MG63 (cell line): Measurements from ENCODE around the gene TMEM125. TPM values are rescaled to one million over a fixed set of nuclear protein-coding genes. Genes with fewer than 3 reads are reported as not detected.

Experiments
- DNase-seq: peaks from one replicate; pipeline ENCODE4 v3.0.0-alpha.2; 2020
- H3K27me3 ChIP-seq: fragments of 250-450 bp; sonication (Bioruptor Pico); 2 replicates; pipeline ENCODE4 v1.5.1; 2020; ENCODE audit warnings: mild to moderate bottlenecking, moderate library complexity
- H3K36me3 ChIP-seq: fragments of 250-450 bp; sonication (Bioruptor Pico); 2 replicates; pipeline ENCODE4 v1.5.1; 2020; ENCODE audit warnings: mild to moderate bottlenecking, moderate library complexity
- H3K4me3 ChIP-seq: fragments of 250-450 bp; sonication (Bioruptor Pico); 2 replicates; pipeline ENCODE4 v1.5.1; 2020; ENCODE audit warnings: mild to moderate bottlenecking, moderate library complexity
- H3K9me3 ChIP-seq: fragments of 250-450 bp; sonication (Bioruptor Pico); 2 replicates; pipeline ENCODE4 v1.5.1; 2020; ENCODE audit warnings: mild to moderate bottlenecking, moderate library complexity
- total RNA-seq: library from RNA; depleted of rRNA; stranded (reverse); fragments of >200 nt; shearing (Covaris generic); gene quantifications from 2 replicates; pipeline ENCODE4 v1.2.3, GENCODE V29; 2014; ENCODE audit warnings: low replicate concordance; rRNA removed

Gene TMEM125
- total RNA-seq, result not detected in 2 replicates

DNA sequence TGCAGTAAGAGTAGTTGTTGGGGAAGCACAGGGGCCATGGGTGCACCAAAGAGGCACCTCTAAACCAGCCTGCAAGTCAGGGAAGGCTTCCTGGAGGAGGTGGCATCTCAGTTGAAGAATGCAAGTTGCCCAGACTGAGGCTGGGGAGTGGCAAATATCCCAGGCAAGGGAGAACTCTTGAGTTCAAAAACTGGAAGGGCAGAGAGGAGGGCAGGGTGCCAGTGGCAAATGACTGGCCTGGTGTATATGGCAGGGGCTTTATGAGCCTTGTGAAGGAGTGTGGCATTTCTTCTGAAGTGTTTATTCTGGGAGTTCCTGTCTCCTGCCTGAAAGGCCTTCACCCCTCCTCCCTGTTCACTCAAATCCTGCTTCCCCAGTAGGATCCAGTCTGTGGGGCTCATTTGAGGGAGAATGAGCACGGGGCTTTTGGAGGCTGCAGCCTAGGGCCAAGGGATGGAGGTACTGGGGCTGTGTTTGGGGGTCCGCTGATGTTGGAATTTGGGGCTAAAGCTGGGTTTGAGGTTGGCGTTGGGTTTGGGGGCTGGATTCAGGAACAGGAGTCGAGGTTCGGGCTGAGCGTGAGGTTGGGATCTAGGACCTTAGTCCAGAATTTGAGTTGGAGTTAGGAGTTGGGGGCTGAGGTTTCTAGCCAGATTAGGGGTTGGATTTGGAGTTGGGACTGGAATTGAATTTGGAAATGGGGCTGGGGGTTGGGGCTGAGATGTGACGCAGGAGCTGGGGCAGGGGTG lies at the start of gene TMEM125:
Gene TMEM125 (plus strand): TSS at position 357 of the 749 bp plus-strand sequence. CDS start 2,740 bp downstream, outside the sequence.
- no peaks in the 10 kb centered on the region for H3K9me3 ChIP-seq
- no peak for DNase-seq
- H3K4me3 ChIP-seq, result no peak within 1 kb of the TSS
- H3K27me3 ChIP-seq, result no peaks in the 10 kb centered on the region
- H3K36me3 ChIP-seq, result no peaks in the 10 kb centered on the region

- no peak for DNase-seq
- Histone ChIP-seq H3K9me3 (no peaks in the 10 kb centered on the region), H3K27me3 (no peaks in the 10 kb centered on the region), H3K4me3 (no peak overlapping the region), H3K36me3 (no peaks in the 10 kb centered on the region)
Measured at GRCh38 chr1:43220905-43221778, 48.6 kb upstream of the TMEM125 start.

- H3K36me3 ChIP-seq, result no peaks in the 10 kb centered on the region
- H3K27me3 ChIP-seq, result no peaks in the 10 kb centered on the region
- H3K9me3 ChIP-seq, result no peaks in the 10 kb centered on the region
- H3K4me3 ChIP-seq, result no peak overlapping the region
- no peak for DNase-seq
Measured at GRCh38 chr1:43221797-43222196, 48.0 kb upstream of the TMEM125 start.

GRCh38 chr1:43222879-43223278 lies 46.9 kb upstream of the TMEM125 start:
- no peaks in the 10 kb centered on the region for H3K36me3 ChIP-seq
- no peaks in the 10 kb centered on the region for H3K27me3 ChIP-seq
- no peak for DNase-seq
- H3K9me3 ChIP-seq, result no peaks in the 10 kb centered on the region
- no peak overlapping the region for H3K4me3 ChIP-seq

- H3K4me3 ChIP-seq, result no peak overlapping the region
- no peaks in the 10 kb centered on the region for H3K36me3 ChIP-seq
- peak; percentile 12 for DNase-seq
- H3K27me3 ChIP-seq, result no peaks in the 10 kb centered on the region
- no peaks in the 10 kb centered on the region for H3K9me3 ChIP-seq
Measured at GRCh38 chr1:43225168-43225567, 44.6 kb upstream of the TMEM125 start.

DNA sequence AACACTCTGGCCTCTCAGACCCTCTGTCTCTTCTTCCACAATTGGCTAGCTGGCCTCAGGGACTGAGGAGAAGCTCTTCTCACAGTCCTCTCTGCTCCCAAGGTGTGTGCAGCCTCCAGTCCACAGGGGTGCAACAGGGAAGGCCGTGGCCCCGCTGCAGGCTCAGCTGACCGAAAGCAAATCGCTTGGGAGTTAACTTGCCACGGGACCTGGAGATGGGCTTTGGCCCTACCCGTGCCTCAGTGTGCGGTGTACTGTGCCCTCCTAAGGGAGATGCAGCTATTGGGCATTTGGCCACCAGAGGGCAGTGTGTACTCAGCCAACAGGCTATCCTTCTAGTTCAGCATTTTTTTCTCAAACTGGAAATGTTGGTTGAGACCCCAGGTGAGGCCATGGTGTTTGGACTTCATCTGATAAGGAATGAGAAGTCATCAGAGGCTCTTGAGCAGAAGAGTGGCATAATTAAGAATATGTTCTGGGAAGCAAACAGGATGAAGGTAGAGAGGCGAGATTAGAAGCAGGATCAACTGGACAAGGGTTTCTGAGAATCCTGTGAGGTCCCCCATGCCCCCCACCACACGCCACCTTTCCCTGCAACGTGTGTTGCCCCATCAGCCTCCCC lies 42.5 kb upstream of the TMEM125 start:
- Histone ChIP-seq H3K9me3 (no peaks in the 10 kb centered on the region), H3K36me3 (no peaks in the 10 kb centered on the region), H3K4me3 (no peak overlapping the region), H3K27me3 (no peaks in the 10 kb centered on the region)
- peak; percentile 62 for DNase-seq

DNA sequence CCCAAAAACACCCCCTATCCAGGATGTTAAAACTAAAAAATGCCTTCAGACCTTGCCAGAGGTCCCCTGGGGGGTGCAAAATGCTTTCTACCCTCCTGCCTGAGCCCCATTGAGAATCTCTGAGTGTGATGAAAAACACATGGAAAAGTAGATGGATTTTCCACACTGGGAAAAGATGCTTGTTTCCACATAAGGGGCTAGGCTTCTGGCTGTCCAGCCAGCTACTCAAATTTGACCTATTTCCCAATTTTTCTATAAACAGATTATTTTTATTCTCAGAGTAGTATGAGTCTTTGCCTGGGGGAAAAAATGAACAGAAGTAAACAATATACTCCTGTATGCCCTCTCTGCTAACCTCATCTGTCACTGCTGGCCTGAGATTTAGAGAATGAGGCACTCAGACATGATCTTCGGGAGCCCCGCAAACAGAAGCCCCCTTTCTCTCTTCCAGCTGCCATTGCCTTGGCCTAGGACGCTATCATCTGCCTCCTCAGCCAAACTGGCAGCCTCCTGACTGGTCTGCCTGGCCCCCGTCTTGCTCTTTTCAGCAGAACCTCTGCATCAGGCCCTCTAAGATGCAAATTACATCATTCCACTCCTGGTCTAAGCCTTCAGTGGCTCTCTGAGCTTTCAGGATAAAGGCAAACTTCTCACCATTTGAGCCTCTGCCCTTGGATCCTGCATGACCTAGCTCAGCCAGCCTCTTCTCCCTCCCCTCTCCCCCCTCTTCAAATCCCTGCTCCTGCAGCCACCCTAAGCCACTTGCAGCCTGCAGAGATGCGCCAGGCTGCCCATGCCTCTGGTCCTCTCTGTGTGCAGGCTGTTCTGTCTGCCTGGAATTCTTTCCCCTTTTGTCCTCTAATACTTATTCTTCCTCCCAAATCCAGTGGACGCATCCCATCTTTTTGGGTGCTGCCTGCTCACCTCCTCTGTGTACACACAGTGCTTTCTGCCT lies 39.7 kb upstream of the TMEM125 start:
- no peaks in the 10 kb centered on the region for H3K27me3 ChIP-seq
- DNase-seq, result no peak
- H3K36me3 ChIP-seq, result no peaks in the 10 kb centered on the region
- no peaks in the 10 kb centered on the region for H3K9me3 ChIP-seq
- no peak overlapping the region for H3K4me3 ChIP-seq

GRCh38 chr1:43232074-43232473 lies 37.7 kb upstream of the TMEM125 start:
- no peaks in the 10 kb centered on the region for H3K9me3 ChIP-seq
- no peaks in the 10 kb centered on the region for H3K27me3 ChIP-seq
- no peak overlapping the region for H3K4me3 ChIP-seq
- no peaks in the 10 kb centered on the region for H3K36me3 ChIP-seq
- DNase-seq, result peak; percentile 53

- H3K9me3 ChIP-seq, result no peaks in the 10 kb centered on the region
- no peaks in the 10 kb centered on the region for H3K27me3 ChIP-seq
- no peaks in the 10 kb centered on the region for H3K36me3 ChIP-seq
- no peak overlapping the region for H3K4me3 ChIP-seq
- DNase-seq, result no peak
Measured at GRCh38 chr1:43232482-43232881, 37.3 kb upstream of the TMEM125 start.

GRCh38 chr1:43233631-43234030 lies 36.2 kb upstream of the TMEM125 start:
- H3K36me3 ChIP-seq, result no peaks in the 10 kb centered on the region
- H3K4me3 ChIP-seq, result no peak overlapping the region
- DNase-seq, result no peak
- no peaks in the 10 kb centered on the region for H3K27me3 ChIP-seq
- no peaks in the 10 kb centered on the region for H3K9me3 ChIP-seq

GRCh38 chr1:43234267-43234666 lies 35.5 kb upstream of the TMEM125 start:
- Histone ChIP-seq H3K36me3 (no peaks in the 10 kb centered on the region), H3K27me3 (no peaks in the 10 kb centered on the region), H3K4me3 (no peak overlapping the region), H3K9me3 (no peaks in the 10 kb centered on the region)
- no peak for DNase-seq

DNA sequence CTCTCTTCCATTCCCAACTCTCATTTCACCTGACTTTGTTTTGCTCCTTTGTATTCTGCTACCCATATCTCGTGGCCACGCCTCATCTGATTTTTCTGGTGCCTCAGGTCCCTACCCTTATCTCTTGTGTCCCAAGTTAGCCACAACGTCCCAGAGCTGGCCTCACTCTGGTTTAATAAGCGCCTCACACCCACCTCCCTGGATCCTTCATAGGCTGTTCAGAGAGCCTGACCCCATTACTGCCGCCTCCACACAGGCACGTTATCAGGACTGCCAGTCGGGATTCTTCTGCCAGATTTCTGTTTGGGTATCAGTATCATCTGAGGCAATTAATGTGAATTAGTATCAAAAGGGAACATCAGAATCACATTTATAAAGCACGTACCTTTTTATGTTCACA lies 34.7 kb upstream of the TMEM125 start:
- DNase-seq, result no peak
- no peaks in the 10 kb centered on the region for H3K9me3 ChIP-seq
- H3K36me3 ChIP-seq, result no peaks in the 10 kb centered on the region
- H3K4me3 ChIP-seq, result no peak overlapping the region
- no peaks in the 10 kb centered on the region for H3K27me3 ChIP-seq

DNA sequence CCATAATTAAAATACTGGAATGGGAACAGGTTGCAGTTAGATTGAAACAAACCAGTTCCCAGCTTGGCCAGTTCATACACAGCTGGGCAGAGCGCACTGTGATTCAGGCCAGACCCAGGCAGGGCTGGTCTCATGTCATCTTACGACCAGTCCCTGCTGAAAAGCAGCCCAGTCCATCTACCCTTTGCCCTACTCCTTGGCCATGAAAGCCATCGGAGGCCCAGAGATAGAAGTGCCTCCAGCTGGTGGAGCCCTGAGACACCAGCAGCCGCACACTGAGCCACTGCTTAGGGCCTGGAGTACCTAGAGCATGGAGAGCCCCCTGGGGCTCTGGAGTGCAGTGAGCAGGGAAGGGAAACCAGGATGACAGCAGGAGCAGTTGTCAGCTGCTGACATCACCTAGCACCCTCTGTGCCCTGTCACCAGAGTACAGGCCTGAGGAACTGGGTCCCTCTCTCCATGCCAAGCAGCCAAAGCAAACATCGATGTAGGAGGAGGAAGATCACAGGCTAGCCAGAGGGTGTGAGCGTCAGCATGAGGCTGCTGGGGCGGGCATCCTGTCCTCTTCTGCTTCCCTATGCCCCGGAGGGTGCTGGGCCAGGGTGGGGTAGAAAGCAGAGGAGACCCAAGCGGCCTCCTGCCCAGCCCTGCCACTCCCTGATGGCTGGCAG lies 34.2 kb upstream of the TMEM125 start:
- DNase-seq, result no peak
- Histone ChIP-seq H3K27me3 (no peaks in the 10 kb centered on the region), H3K36me3 (no peaks in the 10 kb centered on the region), H3K9me3 (no peaks in the 10 kb centered on the region), H3K4me3 (no peak overlapping the region)

- no peaks in the 10 kb centered on the region for H3K9me3 ChIP-seq
- H3K27me3 ChIP-seq, result no peaks in the 10 kb centered on the region
- no peaks in the 10 kb centered on the region for H3K36me3 ChIP-seq
- no peak for DNase-seq
- H3K4me3 ChIP-seq, result no peak overlapping the region
Measured at GRCh38 chr1:43237121-43237520, 32.7 kb upstream of the TMEM125 start.

DNA sequence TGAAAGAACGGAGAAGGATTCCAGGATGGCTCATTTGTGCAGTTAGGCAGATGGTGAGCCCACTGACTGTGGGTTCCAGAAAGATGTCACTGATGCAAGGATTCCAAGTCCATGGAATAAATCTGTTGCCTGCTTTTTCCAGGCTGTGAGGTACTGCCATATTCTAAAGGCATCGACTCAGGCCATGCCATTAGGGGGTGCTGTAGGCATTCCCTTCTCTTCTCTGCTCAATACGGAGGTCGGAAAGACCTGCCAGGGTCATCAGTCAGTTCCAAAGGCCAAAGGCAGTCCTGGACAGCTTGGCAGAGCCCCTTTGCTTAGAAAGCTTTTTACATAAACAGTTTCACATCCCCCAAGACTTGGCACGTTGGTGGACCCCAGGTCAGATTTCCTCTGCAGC lies 31.7 kb upstream of the TMEM125 start:
- DNase-seq, result peak; percentile 56
- H3K9me3 ChIP-seq, result no peaks in the 10 kb centered on the region
- no peaks in the 10 kb centered on the region for H3K27me3 ChIP-seq
- H3K36me3 ChIP-seq, result no peaks in the 10 kb centered on the region
- no peak overlapping the region for H3K4me3 ChIP-seq

DNA sequence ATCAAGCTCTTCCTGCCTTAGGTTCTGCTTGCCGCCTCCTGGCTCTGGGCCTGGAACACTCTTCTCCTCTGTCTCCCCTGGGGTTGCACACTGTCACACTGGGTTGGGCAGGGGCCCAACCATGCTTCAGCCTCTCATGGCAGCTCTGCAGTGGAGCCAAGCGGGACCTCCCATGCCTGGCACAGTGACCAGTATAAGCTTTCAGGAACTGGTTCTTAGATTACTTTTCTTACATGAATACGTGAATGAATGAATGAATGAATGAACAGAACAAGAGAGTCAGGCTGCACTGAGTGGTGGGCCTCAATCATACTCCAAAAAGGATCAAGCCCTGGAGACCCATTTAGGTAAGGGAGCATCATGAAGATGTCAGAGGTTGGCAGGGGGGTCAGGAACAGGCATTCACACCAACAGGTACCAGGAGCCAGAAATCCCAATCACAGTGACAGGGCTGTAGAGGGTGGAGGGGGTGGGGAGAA lies 30.8 kb upstream of the TMEM125 start:
- no peak overlapping the region for H3K4me3 ChIP-seq
- no peaks in the 10 kb centered on the region for H3K9me3 ChIP-seq
- no peaks in the 10 kb centered on the region for H3K27me3 ChIP-seq
- H3K36me3 ChIP-seq, result no peaks in the 10 kb centered on the region
- no peak for DNase-seq
